ENCODE data around the gene CLTB. TPM values are rescaled to one million over a fixed set of nuclear protein-coding genes. Genes with fewer than 3 reads are reported as not detected.

CLTB gene
- total and polyA plus RNA-seq, 2 of the 13 experiments (the other 11 are each of a cell fraction or from before 2014, with no cell fraction given) = 23.3 to 33.8 TPM

GRCh38 chr5:176388444-176389134, 27.8 kb downstream of the CLTB start, which contains the start of the genes HIGD2A and NOP16 (continued):
- TF ChIP-seq ZNF564 (CRISPR knock-in tag; IDR thresholded peaks at IDR 0.05) = no peak
- peak; percentile 76; the same call in 1 of the 2 replicates for TF ChIP-seq SMAD1 (CRISPR knock-in tag; IDR thresholded peaks at IDR 0.05; ENCODE audit: borderline replicate concordance, low read depth)
- TF ChIP-seq HDAC1 (CRISPR knock-in tag; IDR thresholded peaks at IDR 0.05) = peak; percentile 97
- no peak for TF ChIP-seq SNRNP70 (IDR thresholded peaks at IDR 0.05; ENCODE audit: low read depth, low read length)
- no peak for TF ChIP-seq MLXIP (CRISPR knock-in tag; IDR thresholded peaks at IDR 0.05; ENCODE audit: borderline replicate concordance)
- no peak for TF ChIP-seq ZFP36L2 (CRISPR knock-in tag; IDR thresholded peaks at IDR 0.05)
- TF ChIP-seq JUND (CRISPR knock-in tag; IDR thresholded peaks at IDR 0.05) = peak; percentile 40; the same call in 1 of the 2 replicates
- peak; percentile 91 for TF ChIP-seq BORCS8-MEF2B (CRISPR knock-in tag; IDR thresholded peaks at IDR 0.05)
- TF ChIP-seq ZNF552 (CRISPR knock-in tag; IDR thresholded peaks at IDR 0.05; ENCODE audit: borderline replicate concordance) = no peak; the same call in 1 of the 2 replicates
- no peak for TF ChIP-seq RFX5 (IDR thresholded peaks at IDR 0.05; ENCODE audit: low read depth, low read length)
- TF ChIP-seq, protein P1, sequence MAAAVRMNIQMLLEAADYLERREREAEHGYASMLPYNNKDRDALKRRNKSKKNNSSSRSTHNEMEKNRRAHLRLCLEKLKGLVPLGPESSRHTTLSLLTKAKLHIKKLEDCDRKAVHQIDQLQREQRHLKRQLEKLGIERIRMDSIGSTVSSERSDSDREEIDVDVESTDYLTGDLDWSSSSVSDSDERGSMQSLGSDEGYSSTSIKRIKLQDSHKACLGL (CRISPR knock-in tag; IDR thresholded peaks at IDR 0.05) = peak; percentile 98; the same call in 1 of the 2 replicates
- TF ChIP-seq EEA1 (CRISPR knock-in tag; IDR thresholded peaks at IDR 0.05; ENCODE audit: borderline replicate concordance) = no peak; the same call in 1 of the 2 replicates
- no peak for TF ChIP-seq MBNL3 (CRISPR knock-in tag; conservative IDR thresholded peaks at IDR 0.05)
- TF ChIP-seq DPF2 (CRISPR knock-in tag; IDR thresholded peaks at IDR 0.05; ENCODE audit: borderline replicate concordance, low read depth) = no peak
- TF ChIP-seq TMF1 (CRISPR knock-in tag; IDR thresholded peaks at IDR 0.05; ENCODE audit: low read depth) = peak; percentile 74; the same call in 1 of the 2 replicates
- TF ChIP-seq ZNF547 (CRISPR knock-in tag; IDR thresholded peaks at IDR 0.05) = peak; percentile 75; the same call in 1 of the 2 replicates
- TF ChIP-seq BATF2 (CRISPR knock-in tag; IDR thresholded peaks at IDR 0.05) = no peak
- TF ChIP-seq ZNF441 (CRISPR knock-in tag; IDR thresholded peaks at IDR 0.05; ENCODE audit: borderline replicate concordance) = 0 out of 2 replicates have a peak, but pooled peaks have one; percentile 51
- TF ChIP-seq TBX2 (CRISPR knock-in tag; IDR thresholded peaks at IDR 0.05; ENCODE audit: borderline replicate concordance) = peak; percentile 56; the same call in 1 of the 2 replicates
- TF ChIP-seq, protein P2, sequence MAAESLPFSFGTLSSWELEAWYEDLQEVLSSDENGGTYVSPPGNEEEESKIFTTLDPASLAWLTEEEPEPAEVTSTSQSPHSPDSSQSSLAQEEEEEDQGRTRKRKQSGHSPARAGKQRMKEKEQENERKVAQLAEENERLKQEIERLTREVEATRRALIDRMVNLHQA (CRISPR knock-in tag; IDR thresholded peaks at IDR 0.05) = no peak
- no peak for TF ChIP-seq ZNF121 (CRISPR knock-in tag; IDR thresholded peaks at IDR 0.05)
- TF ChIP-seq ZNF329 (CRISPR knock-in tag; IDR thresholded peaks at IDR 0.05; ENCODE audit: low read depth) = peak; percentile 78
- TF ChIP-seq MAZ (IDR thresholded peaks at IDR 0.05; ENCODE audit: borderline replicate concordance, low read depth, low read length) = peak; percentile 96; the same call in 1 of the 2 replicates
- TF ChIP-seq MAZ (CRISPR knock-in tag; IDR thresholded peaks at IDR 0.05; ENCODE audit: low read depth) = peak; percentile 21
- TF ChIP-seq FOXO1 (CRISPR knock-in tag; IDR thresholded peaks at IDR 0.05) = peak; percentile 16; the same call in 1 of the 2 replicates
- peak; percentile 73 for TF ChIP-seq NFKB2 (CRISPR knock-in tag; IDR thresholded peaks at IDR 0.05; ENCODE audit: borderline replicate concordance)
- peak; percentile 1; the same call in 1 of the 2 replicates for TF ChIP-seq MED1 (CRISPR knock-in tag; IDR thresholded peaks at IDR 0.05)

All from HepG2 (cell line).